Liver (tissue), 9 donors: ENCODE measurements around the gene DIPK1A. TPM values are rescaled to one million over a fixed set of nuclear protein-coding genes. Genes with fewer than 3 reads are reported as not detected.

Source experiments
- DNase-seq: peaks from one replicate; pipeline ENCODE4 v3.0.0-alpha.2; 2017; ENCODE audit warnings: low spot score
- H3K27ac ChIP-seq, 2 donors: one replicate each; pipeline ENCODE4 v1.7.0; 2013; ENCODE audit warnings: inconsistent platforms in 2 of 2, low read length in 2 of 2, control low read depth in 1 of 2, low read depth in 1 of 2, mild to moderate bottlenecking in 1 of 2
- H3K27me3 ChIP-seq, 4 donors: one replicate each; pipeline versions ENCODE4 v1.6.1 to v1.7.0; 2013; ENCODE audit warnings: low read length in 3 of 4, inconsistent platforms in 1 of 4, mild to moderate bottlenecking in 1 of 4, moderate library complexity in 1 of 4; ENCODE audit not compliant: control insufficient read depth in 4 of 4, insufficient read depth in 4 of 4
- H3K36me3 ChIP-seq, 4 donors: one replicate each; pipeline versions ENCODE4 v1.6.1 to v1.7.0; 2013; ENCODE audit warnings: low read length in 3 of 4, mild to moderate bottlenecking in 3 of 4, low read depth in 1 of 4, moderate library complexity in 1 of 4; ENCODE audit not compliant: control insufficient read depth in 4 of 4, insufficient read depth in 3 of 4
- H3K4me1 ChIP-seq, 4 donors: one replicate each; pipeline versions ENCODE4 v1.6.1 to v1.7.0; 2013; ENCODE audit warnings: low read length in 3 of 4, mild to moderate bottlenecking in 3 of 4, moderate library complexity in 1 of 4; ENCODE audit not compliant: control insufficient read depth in 4 of 4, insufficient read depth in 4 of 4
- H3K4me3 ChIP-seq, 3 donors: one replicate each; pipeline versions ENCODE4 v1.6.1 to v1.7.0; 2013; ENCODE audit warnings: low read length in 3 of 3, control low read depth in 1 of 3, low read depth in 1 of 3, mild to moderate bottlenecking in 1 of 3
- H3K9ac ChIP-seq, 2 donors: one replicate each; pipeline ENCODE4 v1.7.0; 2013; ENCODE audit warnings: low read length in 2 of 2, mild to moderate bottlenecking in 2 of 2, moderate library complexity in 2 of 2, control low read depth in 1 of 2, low read depth in 1 of 2
- H3K9me3 ChIP-seq, 4 donors: one replicate each; pipeline versions ENCODE4 v1.6.1 to v1.7.0; 2013; ENCODE audit warnings: low read length in 3 of 4; ENCODE audit not compliant: control insufficient read depth in 4 of 4
- ATF3 ChIP-seq: IDR thresholded peaks from 2 replicates; pipeline ENCODE4 v1.6.1; 2016; ENCODE audit warnings: antibody characterized with exemption
- CTCF ChIP-seq: fragments of 150-350 bp; IDR thresholded peaks from 2 replicates; pipeline ENCODE4 v1.5.1; 2017; ENCODE audit warnings: improper control_type of control experiment, low read depth, low read length; ENCODE audit not compliant: missing input control
- EGR1 ChIP-seq, 2 donors: IDR thresholded peaks; 2 replicates each; pipeline ENCODE4 v1.6.1; 2016 to 2018; ENCODE audit warnings: antibody characterized with exemption in 2 of 2, low read depth in 2 of 2
- FOXA1 ChIP-seq: IDR thresholded peaks from 2 replicates; pipeline ENCODE4 v1.6.1; 2016; ENCODE audit warnings: antibody characterized with exemption
- FOXA2 ChIP-seq: IDR thresholded peaks from 2 replicates; pipeline ENCODE4 v1.6.1; 2016; ENCODE audit warnings: antibody characterized with exemption
- GABPA ChIP-seq, 2 donors: IDR thresholded peaks in 1 of 2; conservative IDR thresholded peaks in 1 of 2; 2 replicates each; pipeline ENCODE4 v1.6.1; 2016; ENCODE audit warnings: antibody characterized with exemption in 2 of 2, mild to moderate bottlenecking in 1 of 2, moderate library complexity in 1 of 2
- HNF4A ChIP-seq, 2 donors: conservative IDR thresholded peaks; 2 replicates each; pipeline ENCODE4 v1.6.1; 2016; ENCODE audit warnings: antibody characterized with exemption in 2 of 2, mild to moderate bottlenecking in 2 of 2
- HNF4G ChIP-seq: IDR thresholded peaks from 2 replicates; pipeline ENCODE4 v1.6.1; 2016; ENCODE audit warnings: antibody characterized with exemption
- JUND ChIP-seq, 2 donors: IDR thresholded peaks; 2 replicates each; pipeline ENCODE4 v1.6.1; 2016; ENCODE audit warnings: antibody characterized with exemption in 2 of 2
- MAX ChIP-seq: IDR thresholded peaks from 2 replicates; pipeline ENCODE4 v1.6.1; 2016; ENCODE audit warnings: antibody characterized with exemption
- NR2F2 ChIP-seq: IDR thresholded peaks from 2 replicates; pipeline ENCODE4 v1.6.1; 2016; ENCODE audit warnings: antibody characterized with exemption
- RAD21 ChIP-seq, 2 donors: IDR thresholded peaks; 2 replicates each; pipeline ENCODE4 v1.6.1; 2016; ENCODE audit warnings: antibody characterized with exemption in 2 of 2, mild to moderate bottlenecking in 2 of 2
- REST ChIP-seq: IDR thresholded peaks from 2 replicates; pipeline ENCODE4 v1.6.1; 2016; ENCODE audit warnings: antibody characterized with exemption, mild to moderate bottlenecking
- RXRA ChIP-seq, 2 donors: IDR thresholded peaks; 2 replicates each; pipeline ENCODE4 v1.6.1; 2017 to 2018; ENCODE audit warnings: antibody characterized with exemption in 2 of 2, mild to moderate bottlenecking in 1 of 2
- SP1 ChIP-seq: IDR thresholded peaks from 2 replicates; pipeline ENCODE4 v1.6.1; 2018; ENCODE audit warnings: antibody characterized with exemption, mild to moderate bottlenecking
- TAF1 ChIP-seq: conservative IDR thresholded peaks from 2 replicates; pipeline ENCODE4 v1.6.1; 2016; ENCODE audit warnings: antibody characterized with exemption, mild to moderate bottlenecking
- YY1 ChIP-seq: IDR thresholded peaks from 2 replicates; pipeline ENCODE4 v1.6.1; 2016; ENCODE audit warnings: antibody characterized with exemption, mild to moderate bottlenecking
- ZBTB33 ChIP-seq: IDR thresholded peaks from 2 replicates; pipeline ENCODE4 v1.6.1; 2016; ENCODE audit warnings: antibody characterized with exemption
- WGBS: extraction: QIAGEN DNeasy Blood & Tissue Kit; methylation state at CpG from one replicate; pipeline ENCODE4 v1.1.7; 2013; 5-methylcytosine and 5-hydroxymethylcytosine counted together
- polyA plus RNA-seq, 2 donors: library from polyadenylated mRNA; stranded (reverse) in 1 of 2; unstranded in 1 of 2; fragments of 200-250 nt in 1 of 2; fragments of >200 nt in 1 of 2; fragmentation: Nextera tagmentation in 1 of 2; extraction: Ambion mirVana in 1 of 2; gene quantifications; one replicate each; pipeline versions ENCODE4 v1.2.1 to v1.2.3, GENCODE V29; 2013 to 2015
- total RNA-seq, 2 donors: library from RNA; depleted of rRNA; stranded (reverse); fragments of >200 nt; gene quantifications; one replicate each; pipeline ENCODE4 v1.2.3, GENCODE V29; 2014
- donor health status: healthy.
- donor health status: healthy.
- donor health status: healthy.
- donor health status: healthy.
- donor health status: healthy.

The DIPK1A gene
- total and polyA plus RNA-seq, 4 donors, result 7.9 to 11.6 (median 10.2) TPM

- no peak for TF ChIP-seq CTCF
Measured at GRCh38 chr1:92805216-92805615, 156.0 kb downstream of the DIPK1A start (continued).

- DNase-seq, result no peak
- H3K9ac ChIP-seq, result no peak overlapping the region
- H3K27me3 ChIP-seq, result no peaks in the 10 kb centered on the region
- no peak overlapping the region for H3K4me3 ChIP-seq
- TF ChIP-seq NR2F2, result peak; percentile 93
- peak; percentile 47 for TF ChIP-seq SP1
- TF ChIP-seq JUND (IDR thresholded peaks at IDR 0.05), result peak; percentile 45 to 61
- TF ChIP-seq FOXA2, result no peak
- TF ChIP-seq RXRA (IDR thresholded peaks at IDR 0.05), result peak; percentile 22 to 23
- no peaks in the 10 kb centered on the region for H3K4me1 ChIP-seq
- peak overlapping the region; percentile 37 to 38 for H3K27ac ChIP-seq
- no peaks in the 10 kb centered on the region for H3K9me3 ChIP-seq
- no peaks in the 10 kb centered on the region for H3K36me3 ChIP-seq
- 38% methylated on average over 7 of the region's 7 CpGs for whole genome bisulfite sequencing
Measured at GRCh38 chr1:92804721-92805201, 156.5 kb downstream of the DIPK1A start.

- Histone ChIP-seq H3K9me3 (no peaks in the 10 kb centered on the region), H3K4me3 (no peak overlapping the region), H3K27me3 (no peaks in the 10 kb centered on the region), H3K27ac (no peak overlapping the region), H3K36me3 (no peaks in the 10 kb centered on the region), H3K4me1 (no peaks in the 10 kb centered on the region), H3K9ac (no peak overlapping the region)
- TF ChIP-seq NR2F2 (no peak), YY1 (no peak), EGR1 (IDR thresholded peaks at IDR 0.05; ENCODE audit: low read depth in 2 of 2) (no peak), CTCF (no peak), ZBTB33 (no peak), REST (no peak), JUND (IDR thresholded peaks at IDR 0.05) (no peak), HNF4A (conservative IDR thresholded peaks at IDR 0.05) (no peak), SP1 (no peak), RAD21 (IDR thresholded peaks at IDR 0.05) (no peak), FOXA1 (no peak), RXRA (IDR thresholded peaks at IDR 0.05) (no peak), ATF3 (no peak), MAX (no peak), HNF4G (no peak), FOXA2 (no peak), TAF1 (no peak), GABPA (IDR thresholded peaks at IDR 0.05 in 1 of 2, conservative IDR thresholded peaks at IDR 0.05 in 1 of 2) (no peak)
- 95% methylated on average over 7 of the region's 7 CpGs for WGBS
- DNase-seq, result no peak
Measured at GRCh38 chr1:92803140-92803887, 157.9 kb downstream of the DIPK1A start.
